Karpas-422 (cell line): ENCODE data around the gene DLG4. TPM values are rescaled to one million over a fixed set of nuclear protein-coding genes. Genes with fewer than 3 reads are reported as not detected.

ENCODE experiments used
- DNase-seq: peaks from one replicate; pipeline ENCODE4 v3.0.0-alpha.2; 2015
- H2AFZ ChIP-seq: fragments of 200-600 bp; sonication (generic); 2 replicates; pipeline ENCODE4 v1.6.1; 2014; ENCODE audit warnings: antibody characterized with exemption, low read length, mixed read lengths
- H3K27ac ChIP-seq: fragments of 200-600 bp; sonication (generic); 2 replicates; pipeline ENCODE4 v1.5.1; 2014; ENCODE audit warnings: mild to moderate bottlenecking, low read length, moderate library complexity
- H3K27me3 ChIP-seq: fragments of 200-600 bp; sonication (generic); 2 replicates; pipeline ENCODE4 v1.6.1; 2014; ENCODE audit warnings: low read length, mixed read lengths
- H3K36me3 ChIP-seq: fragments of 200-600 bp; sonication (generic); 2 replicates; pipeline ENCODE4 v1.6.1; 2014; ENCODE audit warnings: low read length, mixed read lengths; ENCODE audit not compliant: insufficient read depth
- H3K4me1 ChIP-seq: fragments of 200-600 bp; sonication (generic); 2 replicates; pipeline ENCODE4 v1.6.1; 2014; ENCODE audit warnings: mild to moderate bottlenecking, low read length, mixed read lengths
- H3K4me2 ChIP-seq: fragments of 200-600 bp; sonication (generic); 2 replicates; pipeline ENCODE4 v1.6.1; 2014; ENCODE audit warnings: low read length, low read depth, mild to moderate bottlenecking; ENCODE audit not compliant: poor library complexity, severe bottlenecking
- H3K4me3 ChIP-seq: fragments of 200-600 bp; sonication (generic); 2 replicates; pipeline ENCODE4 v1.5.1; 2014; ENCODE audit warnings: mild to moderate bottlenecking, antibody characterized with exemption, low read length, mixed read lengths
- H3K79me2 ChIP-seq: fragments of 200-600 bp; sonication (generic); 2 replicates; pipeline ENCODE4 v1.6.1; 2014; ENCODE audit warnings: mild to moderate bottlenecking, low read length, mixed read lengths
- H3K9ac ChIP-seq: fragments of 200-600 bp; sonication (generic); 2 replicates; pipeline ENCODE4 v1.6.0; 2014; ENCODE audit warnings: low read length
- H3K9me2 ChIP-seq: fragments of 200-600 bp; sonication (generic), shearing (Covaris generic); replicated peaks from 2 replicates; pipeline ENCODE4 v1.6.0; 2014; ENCODE audit warnings: mild to moderate bottlenecking, low read length, moderate library complexity; ENCODE audit not compliant: insufficient read depth
- H3K9me3 ChIP-seq: fragments of 300-700, 200-600 bp; sonication (generic); 2 replicates; pipeline ENCODE4 v1.6.1; 2014; ENCODE audit warnings: low read length, mixed read lengths
- H4K20me1 ChIP-seq: fragments of 200-600 bp; sonication (generic); 2 replicates; pipeline ENCODE4 v1.6.1; 2014; ENCODE audit warnings: mild to moderate bottlenecking, antibody characterized with exemption, low read length, low read depth; ENCODE audit not compliant: insufficient read depth
- total RNA-seq: library from RNA; depleted of rRNA; stranded (reverse); fragments of >200 nt; shearing (Covaris generic); gene quantifications from 2 replicates; pipeline ENCODE4 v1.2.3, GENCODE V29; 2014; ENCODE audit warnings: low replicate concordance

Gene DLG4
- total RNA-seq, 1 experiment from 2014 or later: 8.5 TPM

- Histone ChIP-seq H3K9me3 (no peaks in the 10 kb centered on the region), H4K20me1 (peaks cover 12% of the 10 kb centered on the region; the same call in 1 of the 2 replicates), H3K27me3 (no peaks in the 10 kb centered on the region), H3K4me2 (peak overlapping the region; percentile 90), H3K36me3 (peaks cover 12% of the 10 kb centered on the region; the same call in 1 of the 2 replicates), H3K9ac (peak overlapping the region; percentile 100), H3K4me1 (peaks cover 62% of the 10 kb centered on the region), H3K79me2 (peaks cover 47% of the 10 kb centered on the region), H3K27ac (peak overlapping the region; percentile 94), H3K9me2 (no peaks in the 10 kb centered on the region), H3K4me3 (peak overlapping the region; percentile 98), H2AFZ (no peak overlapping the region)
- DNase-seq: peak; percentile 90
These were observed 18.3 kb upstream of the DLG4 start for GRCh38 chr17:7237761-7238419.

- peak overlapping the region; percentile 100 for H3K9ac ChIP-seq
- H3K9me2 ChIP-seq: no peaks in the 10 kb centered on the region
- peak overlapping the region; percentile 60 for H3K4me2 ChIP-seq
- peaks cover 53% of the 10 kb centered on the region for H3K79me2 ChIP-seq
- peaks cover 63% of the 10 kb centered on the region for H3K4me1 ChIP-seq
- H3K9me3 ChIP-seq: no peaks in the 10 kb centered on the region
- H2AFZ ChIP-seq: no peak overlapping the region
- peak overlapping the region; percentile 94 for H3K27ac ChIP-seq
- H3K36me3 ChIP-seq: peaks cover 12% of the 10 kb centered on the region; the same call in 1 of the 2 replicates
- peak overlapping the region; percentile 98; the same call in 1 of the 2 replicates for H3K4me3 ChIP-seq
- no peaks in the 10 kb centered on the region for H3K27me3 ChIP-seq
- no peak for DNase-seq
- H4K20me1 ChIP-seq: peaks cover 12% of the 10 kb centered on the region; the same call in 1 of the 2 replicates
These were observed 17.7 kb upstream of the DLG4 start for GRCh38 chr17:7237266-7237760.

DNA sequence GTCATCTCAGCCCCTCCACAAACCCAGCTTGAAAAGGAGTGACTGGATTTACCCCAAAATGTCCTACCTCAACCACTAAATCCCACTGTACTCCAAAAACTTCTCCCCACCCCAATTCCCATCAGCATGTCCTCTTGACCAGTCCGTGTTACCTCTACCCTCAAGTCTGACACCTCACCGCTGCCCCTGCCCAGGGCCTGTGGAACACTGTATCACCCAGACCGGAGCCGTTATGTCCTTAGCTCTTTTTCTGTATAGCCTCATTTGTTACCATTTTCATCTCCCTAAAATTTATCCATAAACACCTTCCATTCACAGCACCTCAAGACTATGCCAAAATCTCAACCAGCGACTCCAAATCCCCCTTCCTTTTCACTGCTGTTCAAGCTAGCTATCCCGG is 17.2 kb upstream of the DLG4 start:
- Histone ChIP-seq H3K27me3 (no peaks in the 10 kb centered on the region), H3K9me2 (no peaks in the 10 kb centered on the region), H3K36me3 (peaks cover 12% of the 10 kb centered on the region; the same call in 1 of the 2 replicates), H3K4me2 (peak overlapping the region; percentile 60), H3K9me3 (no peaks in the 10 kb centered on the region), H3K9ac (peak overlapping the region; percentile 100; the same call in 1 of the 2 replicates), H3K4me3 (no peak overlapping the region), H4K20me1 (peaks cover 15% of the 10 kb centered on the region; the same call in 1 of the 2 replicates), H3K4me1 (peaks cover 68% of the 10 kb centered on the region), H3K27ac (peak overlapping the region; percentile 94), H3K79me2 (peaks cover 54% of the 10 kb centered on the region), H2AFZ (no peak overlapping the region)
- DNase-seq: no peak

GRCh38 chr17:7235693-7236665 is 16.3 kb upstream of the DLG4 start:
- peaks cover 54% of the 10 kb centered on the region for H3K79me2 ChIP-seq
- no peak overlapping the region for H2AFZ ChIP-seq
- peaks cover 62% of the 10 kb centered on the region for H3K4me1 ChIP-seq
- H3K9ac ChIP-seq: peak overlapping the region; percentile 99; the same call in 1 of the 2 replicates
- H3K9me2 ChIP-seq: no peaks in the 10 kb centered on the region
- H3K9me3 ChIP-seq: no peaks in the 10 kb centered on the region
- no peak overlapping the region for H3K4me3 ChIP-seq
- H3K36me3 ChIP-seq: peaks cover 12% of the 10 kb centered on the region; the same call in 1 of the 2 replicates
- no peak for DNase-seq
- no peak overlapping the region for H3K27ac ChIP-seq
- peak overlapping the region; percentile 98 for H3K4me2 ChIP-seq
- H3K27me3 ChIP-seq: no peaks in the 10 kb centered on the region
- peaks cover 17% of the 10 kb centered on the region; the same call in 1 of the 2 replicates for H4K20me1 ChIP-seq

DNA sequence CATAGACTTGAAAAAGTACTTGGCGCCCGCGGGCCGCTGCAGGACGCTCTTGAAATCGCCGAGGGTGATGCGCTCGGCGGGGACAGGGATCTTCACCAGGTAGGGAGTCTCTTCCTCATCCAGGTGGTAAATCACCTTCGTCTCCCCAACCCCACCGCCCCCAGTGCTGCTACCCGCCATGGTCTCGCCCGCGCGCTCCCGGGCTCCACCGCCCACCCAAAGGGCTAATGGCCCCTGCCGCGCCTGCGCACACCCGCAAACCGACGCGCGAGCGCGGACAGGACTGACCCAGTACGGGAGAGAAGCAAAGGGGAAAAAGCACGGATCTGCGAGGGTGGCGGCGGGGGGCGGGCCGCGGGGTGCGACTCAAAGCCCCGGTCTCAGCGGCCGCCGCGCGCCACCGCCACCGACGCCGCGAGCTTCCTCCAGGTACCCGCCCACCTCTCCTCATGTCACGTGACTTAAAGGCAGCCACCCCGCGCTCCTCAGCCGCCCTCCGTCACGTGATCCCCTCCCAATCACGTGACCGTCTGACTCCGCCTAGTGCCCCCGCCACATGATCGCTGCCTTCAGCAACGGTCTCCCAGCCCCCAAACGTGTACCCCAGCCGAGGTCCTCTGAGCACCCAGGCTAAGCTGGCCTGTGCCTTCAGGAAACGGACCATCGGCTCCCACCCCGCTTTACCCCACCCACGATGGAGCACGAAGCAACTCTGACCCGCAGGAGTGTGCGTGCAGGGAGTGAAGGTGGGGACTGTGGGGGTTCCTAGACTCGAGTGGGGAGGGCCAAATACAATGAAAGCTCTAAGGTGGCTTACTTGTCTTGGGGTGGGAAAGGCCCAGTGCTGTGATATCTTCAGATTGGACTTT is 14.7 kb upstream of the DLG4 start, which contains the start of gene DVL2:
Gene DVL2, minus strand, starts transcription at position 435 of the 869 bp plus-strand sequence. Its CDS starts 255 bp downstream, at position 180.
- DNase-seq: peak; percentile 98
- Histone ChIP-seq H3K27me3 (no peaks in the 10 kb centered on the region), H3K9ac (peak within 1 kb of the TSS; percentile 99), H3K4me1 (peaks cover 49% of the 10 kb centered on the region), H3K9me2 (no peaks in the 10 kb centered on the region), H3K79me2 (peaks cover 67% of the 10 kb centered on the region), H3K36me3 (peaks cover 26% of the 10 kb centered on the region; the same call in 1 of the 2 replicates), H3K9me3 (no peaks in the 10 kb centered on the region), H4K20me1 (peaks cover 17% of the 10 kb centered on the region; the same call in 1 of the 2 replicates), H3K4me2 (peak within 1 kb of the TSS; percentile 98), H2AFZ (peak within 1 kb of the TSS; percentile 65; the same call in 1 of the 2 replicates), H3K27ac (peak within 1 kb of the TSS; percentile 69), H3K4me3 (peak within 1 kb of the TSS; percentile 99)

GRCh38 chr17:7233701-7234082 is 14.1 kb upstream of the DLG4 start:
- no peak for DNase-seq
- H3K79me2 ChIP-seq: peaks cover 61% of the 10 kb centered on the region
- no peaks in the 10 kb centered on the region for H3K9me2 ChIP-seq
- H3K9me3 ChIP-seq: no peaks in the 10 kb centered on the region
- H3K36me3 ChIP-seq: peaks cover 26% of the 10 kb centered on the region; the same call in 1 of the 2 replicates
- H4K20me1 ChIP-seq: peaks cover 17% of the 10 kb centered on the region; the same call in 1 of the 2 replicates
- H3K4me2 ChIP-seq: peak overlapping the region; percentile 98
- H3K4me1 ChIP-seq: peaks cover 49% of the 10 kb centered on the region
- no peak overlapping the region for H2AFZ ChIP-seq
- peak overlapping the region; percentile 69 for H3K27ac ChIP-seq
- H3K27me3 ChIP-seq: no peaks in the 10 kb centered on the region
- H3K4me3 ChIP-seq: peak overlapping the region; percentile 99
- peak overlapping the region; percentile 99 for H3K9ac ChIP-seq

GRCh38 chr17:7232114-7232513 is 12.5 kb upstream of the DLG4 start:
- no peaks in the 10 kb centered on the region for H3K9me2 ChIP-seq
- H3K27me3 ChIP-seq: no peaks in the 10 kb centered on the region
- H4K20me1 ChIP-seq: peaks cover 12% of the 10 kb centered on the region; the same call in 1 of the 2 replicates
- no peak overlapping the region for H2AFZ ChIP-seq
- no peaks in the 10 kb centered on the region for H3K9me3 ChIP-seq
- H3K36me3 ChIP-seq: peaks cover 25% of the 10 kb centered on the region; the same call in 1 of the 2 replicates
- no peak for DNase-seq
- peak overlapping the region; percentile 99 for H3K4me3 ChIP-seq
- H3K4me1 ChIP-seq: peaks cover 43% of the 10 kb centered on the region
- no peak overlapping the region for H3K27ac ChIP-seq
- H3K4me2 ChIP-seq: peak overlapping the region; percentile 98
- peak overlapping the region; percentile 18; the same call in 1 of the 2 replicates for H3K9ac ChIP-seq
- H3K79me2 ChIP-seq: peaks cover 54% of the 10 kb centered on the region
